GM23338 (cell line): Measurements from ENCODE around the gene KCNT1. TPM values are rescaled to one million over a fixed set of nuclear protein-coding genes. Genes with fewer than 3 reads are reported as not detected.

Source experiments
- ATAC-seq: fragments of 200-7000 bp; cut with Tn5 transposase; 3 replicates; pipeline ENCODE4 v1.9.1; 2020
- DNase-seq: peaks from one replicate; pipeline ENCODE4 v3.0.0-alpha.2; 2015; ENCODE audit warnings: low spot score
- H2AFZ ChIP-seq: fragments of 200-600 bp; sonication (generic); 2 replicates; pipeline ENCODE4 v1.8.0; 2016; ENCODE audit warnings: antibody characterized with exemption, mild to moderate bottlenecking, moderate library complexity
- H3F3A ChIP-seq: fragments of 200-600 bp; sonication (generic); replicated peaks from 2 replicates; pipeline ENCODE4 v1.8.0; 2017; ENCODE audit warnings: antibody characterized with exemption, mixed run types, low read depth
- H3K27ac ChIP-seq: fragments of 200-600 bp; sonication (generic); 2 replicates; pipeline ENCODE4 v1.6.1; 2016; ENCODE audit warnings: low read depth
- H3K27me3 ChIP-seq: fragments of 200-600 bp; sonication (generic); 2 replicates; pipeline ENCODE4 v1.8.0; 2016; ENCODE audit warnings: mild to moderate bottlenecking, mixed run types, moderate library complexity; ENCODE audit not compliant: insufficient read depth
- H3K36me3 ChIP-seq: fragments of 200-600 bp; sonication (generic); 2 replicates; pipeline ENCODE4 v1.8.0; 2016; ENCODE audit warnings: mild to moderate bottlenecking; ENCODE audit not compliant: insufficient read depth
- H3K4me1 ChIP-seq: fragments of 200-600 bp; sonication (generic); 2 replicates; pipeline ENCODE4 v1.8.0; 2016; ENCODE audit warnings: mild to moderate bottlenecking, moderate library complexity; ENCODE audit not compliant: insufficient read depth
- H3K4me2 ChIP-seq: fragments of 200-600 bp; sonication (generic); 2 replicates; pipeline ENCODE4 v1.7.1; 2017; ENCODE audit warnings: mixed run types
- H3K4me3 ChIP-seq: fragments of 200-600 bp; sonication (generic); 2 replicates; pipeline ENCODE4 v1.6.1; 2016; ENCODE audit warnings: mixed run types
- H3K79me2 ChIP-seq: fragments of 200-600 bp; sonication (generic); replicated peaks from 2 replicates; pipeline ENCODE4 v1.8.0; 2017; ENCODE audit warnings: mild to moderate bottlenecking; ENCODE audit not compliant: insufficient read depth
- H3K9me2 ChIP-seq: fragments of 200-600 bp; sonication (generic); 2 replicates; pipeline ENCODE4 v1.8.0; 2017; ENCODE audit not compliant: insufficient read depth
- H4K20me1 ChIP-seq: fragments of 200-600 bp; sonication (generic); replicated peaks from 2 replicates; pipeline ENCODE4 v1.8.0; 2017; ENCODE audit warnings: mild to moderate bottlenecking; ENCODE audit not compliant: insufficient read depth
- H3K27ac Mint-ChIP-seq: 2 replicates; pipeline ENCODE4 v1.8.0; 2020; ENCODE audit warnings: inconsistent platforms, mild to moderate bottlenecking, moderate library complexity, mixed read lengths
- H3K27me3 Mint-ChIP-seq: 3 replicates; pipeline ENCODE4 v1.8.0; 2022; ENCODE audit warnings: low read depth, mild to moderate bottlenecking, moderate library complexity, mixed read lengths, inconsistent platforms; ENCODE audit not compliant: insufficient read depth, poor library complexity
- H3K36me3 Mint-ChIP-seq: 3 replicates; pipeline ENCODE4 v1.8.0; 2021; ENCODE audit warnings: low read depth, mild to moderate bottlenecking, inconsistent platforms, moderate library complexity, mixed read lengths
- H3K4me1 Mint-ChIP-seq: 3 replicates; pipeline ENCODE4 v1.8.0; 2020; ENCODE audit warnings: mild to moderate bottlenecking, inconsistent platforms, mixed read lengths
- H3K4me3 Mint-ChIP-seq: 3 replicates; pipeline ENCODE4 v1.8.0; 2021; ENCODE audit warnings: moderate library complexity, mild to moderate bottlenecking, inconsistent platforms, mixed read lengths
- H3K9me3 Mint-ChIP-seq: 3 replicates; pipeline ENCODE4 v1.8.0; 2020; ENCODE audit warnings: moderate library complexity, mild to moderate bottlenecking, inconsistent platforms, mixed read lengths
- CREB1 ChIP-seq: fragments of 250-450 bp; sonication (Bioruptor Pico); IDR thresholded peaks from 2 replicates; pipeline ENCODE4 v1.5.0; 2020; ENCODE audit warnings: low read depth, mild to moderate bottlenecking, moderate library complexity
- EZH2 ChIP-seq: fragments of 200-600 bp; sonication (generic); IDR thresholded peaks from one replicate; pipeline ENCODE4 v1.8.0; 2017; ENCODE audit warnings: antibody characterized with exemption, mild to moderate bottlenecking, low read depth; ENCODE audit not compliant: unreplicated experiment
- EZH2phosphoT487 ChIP-seq: fragments of 200-600 bp; sonication (generic); IDR thresholded peaks from one replicate; pipeline ENCODE4 v1.8.1; 2018; ENCODE audit warnings: antibody characterized with exemption; ENCODE audit not compliant: unreplicated experiment
- JUNB ChIP-seq: IDR thresholded peaks from one replicate; pipeline ENCODE4 v1.6.1; 2016; ENCODE audit warnings: antibody characterized with exemption; ENCODE audit not compliant: unreplicated experiment
- NANOG ChIP-seq: IDR thresholded peaks from 2 replicates; pipeline ENCODE4 v1.6.1; 2016; ENCODE audit warnings: antibody characterized with exemption, borderline replicate concordance
- POLR2AphosphoS5 ChIP-seq: IDR thresholded peaks from 2 replicates; pipeline ENCODE4 v1.6.1; 2016; ENCODE audit warnings: antibody characterized with exemption, low read depth
- REST ChIP-seq: IDR thresholded peaks from one replicate; pipeline ENCODE4 v1.6.1; 2018; ENCODE audit warnings: antibody characterized with exemption; ENCODE audit not compliant: unreplicated experiment
- STAT1 ChIP-seq: IDR thresholded peaks from one replicate; pipeline ENCODE4 v1.6.1; 2016; ENCODE audit warnings: antibody characterized with exemption; ENCODE audit not compliant: unreplicated experiment
- ZNF114 ChIP-seq: fragments of 250-450 bp; sonication (Bioruptor Pico); IDR thresholded peaks from 2 replicates; pipeline ENCODE4 v1.5.0; 2020; ENCODE audit warnings: mild to moderate bottlenecking, moderate library complexity
- ZNF331 ChIP-seq: fragments of 250-450 bp; sonication (Bioruptor Pico); IDR thresholded peaks from 2 replicates; pipeline ENCODE4 v1.5.0; 2020; ENCODE audit warnings: low read depth, mild to moderate bottlenecking, moderate library complexity
- polyA plus RNA-seq: library from polyadenylated mRNA; unstranded; fragments of >200 nt; fragmentation: Nextera tagmentation; extraction: Ambion mirVana; gene quantifications from 2 replicates; pipeline ENCODE4 v1.2.1, GENCODE V29; 2016
- total RNA-seq: library from RNA; depleted of rRNA; stranded (reverse); fragments of >200 nt; shearing (Covaris generic); gene quantifications from 2 replicates; pipeline ENCODE4 v1.2.3, GENCODE V29; 2014
- TF ChIP-seq, protein P1 (sequence below), 2 experiments: fragments of 200-600 bp in 1 of 2; sonication (generic) in 1 of 2; conservative IDR thresholded peaks; 2 replicates each; pipeline versions ENCODE4 v1.5.1 to v1.6.1; 2016 to 2017; ENCODE audit warnings: antibody characterized with exemption in 2 of 2, low read depth in 2 of 2, mild to moderate bottlenecking in 2 of 2, moderate library complexity in 1 of 2
- TF ChIP-seq, protein P2 (sequence below): fragments of 250-450 bp; sonication (Bioruptor Pico); IDR thresholded peaks from 2 replicates; pipeline ENCODE4 v1.5.0; 2020; ENCODE audit warnings: mild to moderate bottlenecking, moderate library complexity
- TF ChIP-seq, protein P3 (sequence below): IDR thresholded peaks from 2 replicates; pipeline ENCODE4 v1.6.1; 2016; ENCODE audit warnings: antibody characterized with exemption

Gene KCNT1
- total and polyA plus RNA-seq, 2 experiments from 2014 or later: 0.05 to 0.28 TPM

- no peaks in the 10 kb centered on the region for H3K4me1 ChIP-seq
- H3K79me2 ChIP-seq: no peaks in the 10 kb centered on the region
- H3F3A ChIP-seq: no peaks in the 10 kb centered on the region
- H3K36me3 ChIP-seq: no peaks in the 10 kb centered on the region
- H2AFZ ChIP-seq: no peak overlapping the region
- DNase-seq: no peak
- H3K27me3 ChIP-seq: no peaks in the 10 kb centered on the region
- H3K27ac Mint-ChIP-seq: no peak overlapping the region
- peaks cover 2% of the 10 kb centered on the region for H3K27me3 Mint-ChIP-seq
- H3K4me3 Mint-ChIP-seq: no peak overlapping the region
- H3K9me3 Mint-ChIP-seq: no peaks in the 10 kb centered on the region
- H3K27ac ChIP-seq: no peak overlapping the region
- H3K4me1 Mint-ChIP-seq: no peaks in the 10 kb centered on the region; the same call in 2 of the 3 replicates
- H3K4me3 ChIP-seq: no peak overlapping the region
- ATAC-seq: no peak
- H3K36me3 Mint-ChIP-seq: no peaks in the 10 kb centered on the region; the same call in 2 of the 3 replicates
- H3K9me2 ChIP-seq: no peaks in the 10 kb centered on the region
- TF ChIP-seq JUNB: no peak
- TF ChIP-seq REST: no peak
- TF ChIP-seq CREB1 (CRISPR knock-in tag): no peak
- TF ChIP-seq, protein P1, sequence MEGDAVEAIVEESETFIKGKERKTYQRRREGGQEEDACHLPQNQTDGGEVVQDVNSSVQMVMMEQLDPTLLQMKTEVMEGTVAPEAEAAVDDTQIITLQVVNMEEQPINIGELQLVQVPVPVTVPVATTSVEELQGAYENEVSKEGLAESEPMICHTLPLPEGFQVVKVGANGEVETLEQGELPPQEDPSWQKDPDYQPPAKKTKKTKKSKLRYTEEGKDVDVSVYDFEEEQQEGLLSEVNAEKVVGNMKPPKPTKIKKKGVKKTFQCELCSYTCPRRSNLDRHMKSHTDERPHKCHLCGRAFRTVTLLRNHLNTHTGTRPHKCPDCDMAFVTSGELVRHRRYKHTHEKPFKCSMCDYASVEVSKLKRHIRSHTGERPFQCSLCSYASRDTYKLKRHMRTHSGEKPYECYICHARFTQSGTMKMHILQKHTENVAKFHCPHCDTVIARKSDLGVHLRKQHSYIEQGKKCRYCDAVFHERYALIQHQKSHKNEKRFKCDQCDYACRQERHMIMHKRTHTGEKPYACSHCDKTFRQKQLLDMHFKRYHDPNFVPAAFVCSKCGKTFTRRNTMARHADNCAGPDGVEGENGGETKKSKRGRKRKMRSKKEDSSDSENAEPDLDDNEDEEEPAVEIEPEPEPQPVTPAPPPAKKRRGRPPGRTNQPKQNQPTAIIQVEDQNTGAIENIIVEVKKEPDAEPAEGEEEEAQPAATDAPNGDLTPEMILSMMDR (conservative IDR thresholded peaks at IDR 0.05; ENCODE audit: low read depth in 2 of 2): no peak
- no peak for TF ChIP-seq STAT1
- TF ChIP-seq ZNF331 (CRISPR knock-in tag): no peak
- TF ChIP-seq EZH2phosphoT487: no peak
- no peak for TF ChIP-seq EZH2
- TF ChIP-seq, protein P2, sequence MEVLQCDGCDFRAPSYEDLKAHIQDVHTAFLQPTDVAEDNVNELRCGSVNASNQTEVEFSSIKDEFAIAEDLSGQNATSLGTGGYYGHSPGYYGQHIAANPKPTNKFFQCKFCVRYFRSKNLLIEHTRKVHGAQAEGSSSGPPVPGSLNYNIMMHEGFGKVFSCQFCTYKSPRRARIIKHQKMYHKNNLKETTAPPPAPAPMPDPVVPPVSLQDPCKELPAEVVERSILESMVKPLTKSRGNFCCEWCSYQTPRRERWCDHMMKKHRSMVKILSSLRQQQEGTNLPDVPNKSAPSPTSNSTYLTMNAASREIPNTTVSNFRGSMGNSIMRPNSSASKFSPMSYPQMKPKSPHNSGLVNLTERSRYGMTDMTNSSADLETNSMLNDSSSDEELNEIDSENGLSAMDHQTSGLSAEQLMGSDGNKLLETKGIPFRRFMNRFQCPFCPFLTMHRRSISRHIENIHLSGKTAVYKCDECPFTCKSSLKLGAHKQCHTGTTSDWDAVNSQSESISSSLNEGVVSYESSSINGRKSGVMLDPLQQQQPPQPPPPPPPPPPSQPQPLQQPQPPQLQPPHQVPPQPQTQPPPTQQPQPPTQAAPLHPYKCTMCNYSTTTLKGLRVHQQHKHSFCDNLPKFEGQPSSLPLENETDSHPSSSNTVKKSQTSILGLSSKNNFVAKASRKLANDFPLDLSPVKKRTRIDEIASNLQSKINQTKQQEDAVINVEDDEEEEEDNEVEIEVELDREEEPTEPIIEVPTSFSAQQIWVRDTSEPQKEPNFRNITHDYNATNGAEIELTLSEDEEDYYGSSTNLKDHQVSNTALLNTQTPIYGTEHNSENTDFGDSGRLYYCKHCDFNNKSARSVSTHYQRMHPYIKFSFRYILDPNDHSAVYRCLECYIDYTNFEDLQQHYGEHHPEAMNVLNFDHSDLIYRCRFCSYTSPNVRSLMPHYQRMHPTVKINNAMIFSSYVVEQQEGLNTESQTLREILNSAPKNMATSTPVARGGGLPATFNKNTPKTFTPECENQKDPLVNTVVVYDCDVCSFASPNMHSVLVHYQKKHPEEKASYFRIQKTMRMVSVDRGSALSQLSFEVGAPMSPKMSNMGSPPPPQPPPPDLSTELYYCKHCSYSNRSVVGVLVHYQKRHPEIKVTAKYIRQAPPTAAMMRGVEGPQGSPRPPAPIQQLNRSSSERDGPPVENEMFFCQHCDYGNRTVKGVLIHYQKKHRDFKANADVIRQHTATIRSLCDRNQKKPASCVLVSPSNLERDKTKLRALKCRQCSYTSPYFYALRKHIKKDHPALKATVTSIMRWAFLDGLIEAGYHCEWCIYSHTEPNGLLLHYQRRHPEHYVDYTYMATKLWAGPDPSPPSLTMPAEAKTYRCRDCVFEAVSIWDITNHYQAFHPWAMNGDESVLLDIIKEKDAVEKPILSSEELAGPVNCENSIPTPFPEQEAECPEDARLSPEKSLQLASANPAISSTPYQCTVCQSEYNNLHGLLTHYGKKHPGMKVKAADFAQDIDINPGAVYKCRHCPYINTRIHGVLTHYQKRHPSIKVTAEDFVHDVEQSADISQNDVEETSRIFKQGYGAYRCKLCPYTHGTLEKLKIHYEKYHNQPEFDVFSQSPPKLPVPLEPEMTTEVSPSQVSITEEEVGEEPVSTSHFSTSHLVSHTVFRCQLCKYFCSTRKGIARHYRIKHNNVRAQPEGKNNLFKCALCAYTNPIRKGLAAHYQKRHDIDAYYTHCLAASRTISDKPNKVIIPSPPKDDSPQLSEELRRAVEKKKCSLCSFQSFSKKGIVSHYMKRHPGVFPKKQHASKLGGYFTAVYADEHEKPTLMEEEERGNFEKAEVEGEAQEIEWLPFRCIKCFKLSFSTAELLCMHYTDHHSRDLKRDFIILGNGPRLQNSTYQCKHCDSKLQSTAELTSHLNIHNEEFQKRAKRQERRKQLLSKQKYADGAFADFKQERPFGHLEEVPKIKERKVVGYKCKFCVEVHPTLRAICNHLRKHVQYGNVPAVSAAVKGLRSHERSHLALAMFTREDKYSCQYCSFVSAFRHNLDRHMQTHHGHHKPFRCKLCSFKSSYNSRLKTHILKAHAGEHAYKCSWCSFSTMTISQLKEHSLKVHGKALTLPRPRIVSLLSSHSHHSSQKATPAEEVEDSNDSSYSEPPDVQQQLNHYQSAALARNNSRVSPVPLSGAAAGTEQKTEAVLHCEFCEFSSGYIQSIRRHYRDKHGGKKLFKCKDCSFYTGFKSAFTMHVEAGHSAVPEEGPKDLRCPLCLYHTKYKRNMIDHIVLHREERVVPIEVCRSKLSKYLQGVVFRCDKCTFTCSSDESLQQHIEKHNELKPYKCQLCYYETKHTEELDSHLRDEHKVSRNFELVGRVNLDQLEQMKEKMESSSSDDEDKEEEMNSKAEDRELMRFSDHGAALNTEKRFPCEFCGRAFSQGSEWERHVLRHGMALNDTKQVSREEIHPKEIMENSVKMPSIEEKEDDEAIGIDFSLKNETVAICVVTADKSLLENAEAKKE (CRISPR knock-in tag): no peak
- TF ChIP-seq, protein P3, sequence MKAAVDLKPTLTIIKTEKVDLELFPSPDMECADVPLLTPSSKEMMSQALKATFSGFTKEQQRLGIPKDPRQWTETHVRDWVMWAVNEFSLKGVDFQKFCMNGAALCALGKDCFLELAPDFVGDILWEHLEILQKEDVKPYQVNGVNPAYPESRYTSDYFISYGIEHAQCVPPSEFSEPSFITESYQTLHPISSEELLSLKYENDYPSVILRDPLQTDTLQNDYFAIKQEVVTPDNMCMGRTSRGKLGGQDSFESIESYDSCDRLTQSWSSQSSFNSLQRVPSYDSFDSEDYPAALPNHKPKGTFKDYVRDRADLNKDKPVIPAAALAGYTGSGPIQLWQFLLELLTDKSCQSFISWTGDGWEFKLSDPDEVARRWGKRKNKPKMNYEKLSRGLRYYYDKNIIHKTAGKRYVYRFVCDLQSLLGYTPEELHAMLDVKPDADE: no peak
- TF ChIP-seq POLR2AphosphoS5: no peak
- no peak for TF ChIP-seq ZNF114 (CRISPR knock-in tag)
- TF ChIP-seq NANOG: no peak
- H4K20me1 ChIP-seq: no peaks in the 10 kb centered on the region
- H3K4me2 ChIP-seq: no peak overlapping the region
Observed at GRCh38 chr9:135753391-135754105, 51.6 kb downstream of the KCNT1 start.
